HepG2 (cell line): Measurements from ENCODE around the gene GPM6B. TPM values are rescaled to one million over a fixed set of nuclear protein-coding genes. Genes with fewer than 3 reads are reported as not detected.
A peak's percentile ranks its signal among the peaks of the same experiment; 100 is the strongest.

Experiments used
- ATAC-seq: fragments of 200-7000 bp; cut with Tn5 transposase; 3 replicates; pipeline ENCODE4 v1.9.1; 2020; ENCODE audit warnings: mild to moderate bottlenecking, moderate library complexity
- BruUV-seq: library from RNA; stranded (reverse); fragments of 400-500 nt; replicated peaks from 2 replicates; lab custom pipeline; 2021; lab: Mats Ljungman, UMichigan
- CTCF ChIA-PET: fragments of 300-600 bp; formaldehyde crosslinking; extraction: SDS; loops from one replicate; lab custom pipeline; 2021; ENCODE audit warnings: low total read pairs, inconsistent platforms, low intra/inter-chr PET ratio; lab: Yijun Ruan, JAX
- POLR2A ChIA-PET: fragments of 350-600 bp; sonication (Branson Sonifier 250); formaldehyde crosslinking; loops from one replicate; lab custom pipeline; 2020; ENCODE audit warnings: antibody characterized with exemption, inconsistent platforms; lab: Yijun Ruan, JAX
- DNase-seq: peaks from one replicate; pipeline ENCODE4 v3.0.0-alpha.2; 2015; ENCODE audit warnings: low spot score
- FAIRE-seq: peaks from 3 replicates; lab custom pipeline; 2011; peaks lifted over from hg19 to GRCh38; lab: Jason Lieb, UNC
- H2AFZ ChIP-seq: one replicate; pipeline ENCODE4 v1.6.1; 2011; ENCODE audit warnings: low read length, inconsistent platforms
- H3K27ac ChIP-seq: fragments of 300-600 bp; 3 replicates; pipeline ENCODE4 v1.8.0; 2011; ENCODE audit warnings: mixed run types, mild to moderate bottlenecking, mixed read lengths, low read length, inconsistent platforms; ENCODE audit not compliant: insufficient read depth; ENCODE audit errors: extremely low read length
- H3K27me3 ChIP-seq, 2 experiments: fragments of 200-600 bp in 1 of 2; 2 replicates in 1 of 2; 3 replicates in 1 of 2; pipeline versions ENCODE4 v1.6.0 to v1.8.0; 2011; ENCODE audit warnings: low read length in 2 of 2, mild to moderate bottlenecking in 2 of 2, moderate library complexity in 2 of 2, inconsistent platforms in 1 of 2; ENCODE audit not compliant: insufficient read depth in 2 of 2, control insufficient read depth in 1 of 2
- H3K36me3 ChIP-seq, 2 experiments: fragments of 200-600 bp in 1 of 2; replicated peaks in 1 of 2; 2 replicates in 1 of 2; 3 replicates in 1 of 2; pipeline versions ENCODE4 v1.5.1 to v1.8.0; 2011; ENCODE audit warnings: low read length in 2 of 2, inconsistent platforms in 1 of 2; ENCODE audit not compliant: insufficient read depth in 2 of 2, control insufficient read depth in 1 of 2
- H3K4me1 ChIP-seq: 2 replicates; pipeline ENCODE4 v1.5.1; 2012; ENCODE audit warnings: low read length, inconsistent platforms; ENCODE audit not compliant: insufficient read depth
- H3K4me2 ChIP-seq: 2 replicates; pipeline ENCODE4 v1.6.0; 2011; ENCODE audit warnings: low read depth, low read length, inconsistent platforms
- H3K4me3 ChIP-seq, 3 experiments: fragments of 200-600 bp in 1 of 3; sonication (generic), shearing (Covaris generic) in 1 of 3; replicated peaks in 1 of 3; 2 replicates each; pipeline ENCODE4 v1.5.1; 2011 to 2016; ENCODE audit warnings: low read length in 3 of 3, inconsistent platforms in 2 of 3, low read depth in 2 of 3, mild to moderate bottlenecking in 2 of 3, control low read depth in 1 of 3, mixed read lengths in 1 of 3; ENCODE audit not compliant: insufficient read depth in 1 of 3
- H3K79me2 ChIP-seq: one replicate; pipeline ENCODE4 v1.6.1; 2011; ENCODE audit warnings: low read length, inconsistent platforms; ENCODE audit not compliant: insufficient read depth
- H3K9ac ChIP-seq: 2 replicates; pipeline ENCODE4 v1.6.0; 2011; ENCODE audit warnings: mild to moderate bottlenecking, low read depth, low read length, inconsistent platforms; ENCODE audit not compliant: insufficient read depth
- H3K9me3 ChIP-seq: 2 replicates; pipeline ENCODE4 v1.5.1; 2012; ENCODE audit warnings: mild to moderate bottlenecking, low read length
- H4K20me1 ChIP-seq: 2 replicates; pipeline ENCODE4 v1.6.0; 2011; ENCODE audit warnings: inconsistent platforms, mild to moderate bottlenecking, low read length, moderate library complexity; ENCODE audit not compliant: insufficient read depth
- CTCF ChIP-seq: sonication (generic); formaldehyde crosslinking; IDR thresholded peaks from 2 replicates; pipeline ENCODE4 v1.5.0; 2020; ENCODE audit warnings: mild to moderate bottlenecking, missing genetic modification reagents, moderate library complexity
- FOXA1 ChIP-seq, 2 experiments: fragments of 450-650 bp in 1 of 2; sonication (generic) in 1 of 2; formaldehyde crosslinking in 1 of 2; IDR thresholded peaks; 2 replicates each; pipeline versions ENCODE4 v1.4.0 to v1.6.1; 2016 to 2020; ENCODE audit warnings: missing genetic modification reagents in 1 of 2
- HNRNPH1 ChIP-seq: fragments of 200-400 bp; formaldehyde crosslinking; optimal IDR thresholded peaks from 2 replicates; pipeline ENCODE3; 2017; ENCODE audit warnings: mild to moderate bottlenecking, low read depth, low read length
- HNRNPK ChIP-seq: fragments of 200-400 bp; formaldehyde crosslinking; IDR thresholded peaks from 2 replicates; pipeline ENCODE4 v1.6.1; 2018; ENCODE audit warnings: low read length, low read depth, moderate library complexity, mild to moderate bottlenecking; ENCODE audit not compliant: poor library complexity, severe bottlenecking
- POLR2AphosphoS5 ChIP-seq: IDR thresholded peaks from 2 replicates; pipeline ENCODE4 v1.6.1; 2012; ENCODE audit warnings: low read depth, low read length
- SRSF4 ChIP-seq: fragments of 200-400 bp; formaldehyde crosslinking; IDR thresholded peaks from one replicate; pipeline ENCODE4 v1.6.1; 2018; ENCODE audit warnings: mild to moderate bottlenecking, low read depth, low read length, moderate library complexity; ENCODE audit not compliant: poor library complexity, severe bottlenecking
- STAG1 ChIP-seq: sonication (generic); formaldehyde crosslinking; IDR thresholded peaks from 2 replicates; pipeline ENCODE4 v1.4.0; 2020; ENCODE audit warnings: missing genetic modification reagents
- ZBED4 ChIP-seq: sonication (generic); formaldehyde crosslinking; IDR thresholded peaks from 2 replicates; pipeline ENCODE4 v1.4.0; 2020; ENCODE audit warnings: missing genetic modification reagents, borderline replicate concordance
- ZBTB3 ChIP-seq: sonication (generic); formaldehyde crosslinking; IDR thresholded peaks from 2 replicates; pipeline ENCODE4 v1.4.0; 2020; ENCODE audit warnings: low read depth, mild to moderate bottlenecking, moderate library complexity, missing genetic modification reagents, borderline replicate concordance
- ZNF382 ChIP-seq: sonication (generic); formaldehyde crosslinking; IDR thresholded peaks from 2 replicates; pipeline ENCODE4 v1.5.0; 2020; ENCODE audit warnings: missing genetic modification reagents, mild to moderate bottlenecking, borderline replicate concordance
- WGBS: methylation state at CpG from one replicate; pipeline ENCODE4 v1.1.6; 2017; ENCODE audit warnings: low lambda C conversion rate; 5-methylcytosine and 5-hydroxymethylcytosine counted together
- in situ Hi-C: cut with HindIII; loops from 2 replicates; pipeline ENCODE4 v1.10.0; 2017; ENCODE audit warnings: low pct_unique_long_range_greater_than_20kb; ENCODE audit not compliant: extremely low pct_ligation_motif_present
- intact Hi-C: fragments of 100-400 bp; cut with micrococcal nuclease; formaldehyde crosslinking; loops from one replicate; pipeline ENCODE4 v1.10.0; 2022; ENCODE audit not compliant: unreplicated experiment
- polyA plus RNA-seq, 8 experiments: library from polyadenylated mRNA; depleted of rRNA in 3 of 8; stranded (reverse) in 7 of 8; unstranded in 1 of 8; fragments of >200 nt; fragmentation: Illumina TruSeq in 4 of 8; extraction: Trizol in 4 of 8; gene quantifications; 2 replicates each; pipeline versions ENCODE4 v1.2.1 to v1.2.3, GENCODE V29; 2011 to 2016; ENCODE audit warnings: low read depth in 4 of 8, missing spikeins in 1 of 8, mixed read lengths in 1 of 8; ENCODE audit not compliant: insufficient read depth in 1 of 8
- total RNA-seq, 5 experiments: library from RNA; depleted of rRNA; stranded (reverse); fragments of >200 nt; fragmentation: Illumina TruSeq; extraction: Trizol; gene quantifications; 2 replicates each; pipeline ENCODE4 v1.2.3, GENCODE V29; 2016; ENCODE audit warnings: low read depth in 1 of 5

The GPM6B gene
- total and polyA plus RNA-seq, 2 of the 13 experiments (the other 11 are each of a cell fraction or from before 2014, with no cell fraction given) = not detected

GRCh38 chrX:13747836-13748235, 69.1 kb downstream of the GPM6B start:
- Histone ChIP-seq H3K27me3 (no peaks in the 10 kb centered on the region), H3K9ac (no peak overlapping the region), H3K4me2 (no peak overlapping the region), H3K9me3 (no peaks in the 10 kb centered on the region), H2AFZ (no peak overlapping the region), H3K4me1 (peaks cover under 1% of the 10 kb centered on the region; the same call in 1 of the 2 replicates), H3K4me3 (no peak overlapping the region), H3K36me3 (peaks cover 0 to 16% of the 10 kb centered on the region in 2 experiments; a peak in 1 of 5 replicates), H3K27ac (no peak overlapping the region), H4K20me1 (no peaks in the 10 kb centered on the region), H3K79me2 (no peaks in the 10 kb centered on the region)
- in situ Hi-C loops (no loop called here), intact Hi-C loops (loop anchor here (2.0 kb wide), 1 partner anchor 89 kb away; no protein-coding TSS in a partner anchor)
- ChIA-PET CTCF (interaction anchor here (1.6 kb wide), 1 partner anchor 89 kb away, joined by 8 read pairs; no protein-coding TSS in a partner anchor), POLR2A (no interaction called here)
- FAIRE-seq = peak; percentile 66
- WGBS = no CpG with 5 or more reads among the region's 2 CpGs
- DNase-seq = peak; percentile 21
- peak; percentile 65 for ATAC-seq
- no TSS peak for BruUV-seq
- TF ChIP-seq CTCF (CRISPR knock-in tag) = peak; percentile 18; the same call in 1 of the 2 replicates
- TF ChIP-seq STAG1 (CRISPR knock-in tag) = peak; percentile 23; the same call in 1 of the 2 replicates
- TF ChIP-seq FOXA1 (IDR thresholded peaks at IDR 0.05) = no peak
- TF ChIP-seq FOXA1 (CRISPR knock-in tag; IDR thresholded peaks at IDR 0.05) = no peak

- intact Hi-C loops (no loop called here), in situ Hi-C loops (no loop called here)
- DNase-seq (peak; percentile 21), FAIRE-seq (no peak), ATAC-seq (no peak)
- Histone ChIP-seq H3K4me1 (peaks cover 9% of the 10 kb centered on the region; the same call in 1 of the 2 replicates), H2AFZ (no peak overlapping the region), H3K27me3 (no peaks in the 10 kb centered on the region), H4K20me1 (no peaks in the 10 kb centered on the region), H3K9ac (no peak overlapping the region), H3K79me2 (no peaks in the 10 kb centered on the region), H3K36me3 (peaks cover 0 to 7% of the 10 kb centered on the region in 2 experiments; a peak in 1 of 5 replicates), H3K4me3 (no peak overlapping the region), H3K4me2 (no peak overlapping the region), H3K9me3 (no peaks in the 10 kb centered on the region), H3K27ac (no peak overlapping the region)
- ChIA-PET CTCF (no interaction called here), POLR2A (interaction anchor here (1.0 kb wide), 1 partner anchor 8 kb away, joined by 4 read pairs; the partner anchor contains the start of genes OFD1 and TRAPPC2)
- WGBS = 75% methylated on average over 4 of the region's 13 CpGs
- no TSS peak for BruUV-seq
- TF ChIP-seq ZBTB3 (CRISPR knock-in tag) (no peak), SRSF4 (no peak), ZBED4 (CRISPR knock-in tag) (no peak), HNRNPK (no peak), POLR2AphosphoS5 (no peak), ZNF382 (CRISPR knock-in tag) (no peak), HNRNPH1 (no peak)
Observed at GRCh38 chrX:13742397-13743176, 74.3 kb downstream of the GPM6B start.
